Trophoblast cell (in vitro differentiated cells and primary cell): Measurements from ENCODE around the gene AJUBA.

Experiments
- DNase-seq, 2 donors: peaks; one replicate each; pipeline ENCODE4 v3.0.0-alpha.2; 2016
- H2AFZ ChIP-seq: 2 replicates; pipeline ENCODE4 v1.6.1; 2013; ENCODE audit warnings: low read length, moderate library complexity, mild to moderate bottlenecking; ENCODE audit not compliant: insufficient read depth, poor library complexity
- H2AK5ac ChIP-seq: 2 replicates; pipeline ENCODE4 v1.6.1; 2013; ENCODE audit warnings: mild to moderate bottlenecking, low read length
- H2BK120ac ChIP-seq: 2 replicates; pipeline ENCODE4 v1.6.1; 2013; ENCODE audit warnings: low read length, mild to moderate bottlenecking, moderate library complexity; ENCODE audit not compliant: insufficient read depth, poor library complexity
- H2BK12ac ChIP-seq: 2 replicates; pipeline ENCODE4 v1.6.1; 2013; ENCODE audit warnings: mild to moderate bottlenecking, low read length, moderate library complexity
- H2BK5ac ChIP-seq: 2 replicates; pipeline ENCODE4 v1.6.1; 2013; ENCODE audit warnings: low read length, low read depth, moderate library complexity, mild to moderate bottlenecking; ENCODE audit not compliant: poor library complexity
- H3K14ac ChIP-seq: 2 replicates; pipeline ENCODE4 v1.6.1; 2013; ENCODE audit warnings: mild to moderate bottlenecking, low read length
- H3K18ac ChIP-seq: 2 replicates; pipeline ENCODE4 v1.6.1; 2013; ENCODE audit warnings: mild to moderate bottlenecking, low read length
- H3K23ac ChIP-seq: 2 replicates; pipeline ENCODE4 v1.6.1; 2013; ENCODE audit warnings: low read length
- H3K27ac ChIP-seq: 2 replicates; pipeline ENCODE4 v1.5.1; 2013; ENCODE audit warnings: low read depth, mild to moderate bottlenecking, inconsistent platforms, low read length, moderate library complexity
- H3K27me3 ChIP-seq: 2 replicates; pipeline ENCODE4 v1.6.1; 2013; ENCODE audit warnings: inconsistent platforms, mild to moderate bottlenecking, low read length, moderate library complexity; ENCODE audit not compliant: insufficient read depth
- H3K36me3 ChIP-seq, 2 experiments: 1 replicate in 1 of 2; 2 replicates in 1 of 2; pipeline ENCODE4 v1.6.1; 2013; ENCODE audit warnings: low read length in 2 of 2, mild to moderate bottlenecking in 2 of 2, moderate library complexity in 1 of 2; ENCODE audit not compliant: insufficient read depth in 2 of 2, control insufficient read depth in 1 of 2
- H3K4ac ChIP-seq: 2 replicates; pipeline ENCODE4 v1.6.1; 2013; ENCODE audit warnings: low read depth, mild to moderate bottlenecking, low read length, moderate library complexity
- H3K4me1 ChIP-seq, 2 experiments: 1 replicate in 1 of 2; 2 replicates in 1 of 2; pipeline ENCODE4 v1.6.1; 2013; ENCODE audit warnings: low read length in 2 of 2, mild to moderate bottlenecking in 2 of 2, moderate library complexity in 1 of 2; ENCODE audit not compliant: insufficient read depth in 2 of 2, control insufficient read depth in 1 of 2
- H3K4me2 ChIP-seq: 2 replicates; pipeline ENCODE4 v1.6.1; 2013; ENCODE audit warnings: inconsistent platforms, mild to moderate bottlenecking, low read length, moderate library complexity
- H3K4me3 ChIP-seq: 2 replicates; pipeline ENCODE4 v1.5.1; 2013; ENCODE audit warnings: mild to moderate bottlenecking, low read depth, low read length, inconsistent platforms
- H3K79me1 ChIP-seq: one replicate; pipeline ENCODE4 v1.6.1; 2013; ENCODE audit warnings: low read length
- H3K79me2 ChIP-seq: 2 replicates; pipeline ENCODE4 v1.6.1; 2013; ENCODE audit warnings: low read length, mild to moderate bottlenecking; ENCODE audit not compliant: control insufficient read depth, insufficient read depth, poor library complexity
- H3K9ac ChIP-seq: 2 replicates; pipeline ENCODE4 v1.6.1; 2013; ENCODE audit warnings: mild to moderate bottlenecking, low read length
- H3K9me3 ChIP-seq: 2 replicates; pipeline ENCODE4 v1.6.1; 2013; ENCODE audit warnings: low read depth, mild to moderate bottlenecking, control low read depth, inconsistent platforms, low read length; ENCODE audit not compliant: insufficient read depth
- H4K12ac ChIP-seq: 2 replicates; pipeline ENCODE4 v1.6.1; 2013; ENCODE audit warnings: low read depth, mild to moderate bottlenecking, low read length, moderate library complexity
- H4K8ac ChIP-seq: 2 replicates; pipeline ENCODE4 v1.6.1; 2013; ENCODE audit warnings: low read depth, mild to moderate bottlenecking, low read length, moderate library complexity
- H4K91ac ChIP-seq: one replicate; pipeline ENCODE4 v1.6.1; 2013; ENCODE audit warnings: low read depth, mild to moderate bottlenecking, low read length, moderate library complexity
- WGBS: extraction: QIAGEN DNeasy Blood & Tissue Kit; methylation state at CpG from one replicate; pipeline ENCODE4 v1.1.7; 2013; ENCODE audit warnings: missing lambda C conversion rate; ENCODE audit not compliant: insufficient read length, insufficient coverage; ENCODE audit errors: extremely low coverage; 5-methylcytosine and 5-hydroxymethylcytosine counted together

Gene AJUBA

GRCh38 chr14:22981090-22981875, 1.1 kb downstream of the AJUBA start:
- Histone ChIP-seq H3K9me3 (no peaks in the 10 kb centered on the region), H2AFZ (peak overlapping the region; percentile 69), H4K91ac (peak overlapping the region; percentile 96), H3K4me3 (peak overlapping the region; percentile 93), H3K9ac (peak overlapping the region; percentile 98), H3K23ac (no peak overlapping the region), H3K27ac (peak overlapping the region; percentile 86), H2BK120ac (peak overlapping the region; percentile 97), H4K8ac (peak overlapping the region; percentile 76), H3K36me3 (peaks cover 7 to 17% of the 10 kb centered on the region in 2 experiments), H3K79me2 (peaks cover 37% of the 10 kb centered on the region), H3K79me1 (peaks cover 43% of the 10 kb centered on the region), H4K12ac (peak overlapping the region; percentile 68), H3K4me2 (peak overlapping the region; percentile 84), H3K18ac (peak overlapping the region; percentile 83), H3K27me3 (no peaks in the 10 kb centered on the region), H2BK12ac (peak overlapping the region; percentile 51), H3K14ac (peak overlapping the region; percentile 96), H2BK5ac (peak overlapping the region; percentile 87), H2AK5ac (peak overlapping the region; percentile 89), H3K4me1 (peaks cover 28 to 33% of the 10 kb centered on the region in 2 experiments), H3K4ac (peak overlapping the region; percentile 98)
- peak; percentile 31 to 59 for DNase-seq
- no CpG with 5 or more reads among the region's 76 CpGs for WGBS

- peak overlapping the region; percentile 93 for H3K4me3 ChIP-seq
- H3K18ac ChIP-seq = peak overlapping the region; percentile 83
- peak overlapping the region; percentile 51 for H2BK12ac ChIP-seq
- peak overlapping the region; percentile 98 for H3K9ac ChIP-seq
- no peak overlapping the region for H3K23ac ChIP-seq
- peak overlapping the region; percentile 96 for H3K14ac ChIP-seq
- H3K27me3 ChIP-seq = no peaks in the 10 kb centered on the region
- H2AK5ac ChIP-seq = peak overlapping the region; percentile 89
- WGBS = no CpG with 5 or more reads among the region's 41 CpGs
- H3K36me3 ChIP-seq = peaks cover 11 to 22% of the 10 kb centered on the region in 2 experiments
- H3K4ac ChIP-seq = peak overlapping the region; percentile 98
- H2BK120ac ChIP-seq = peak overlapping the region; percentile 97
- H3K4me2 ChIP-seq = peak overlapping the region; percentile 90
- H4K8ac ChIP-seq = peak overlapping the region; percentile 76
- H3K9me3 ChIP-seq = no peaks in the 10 kb centered on the region
- H2BK5ac ChIP-seq = peak overlapping the region; percentile 91
- peaks cover 43% of the 10 kb centered on the region for H3K79me1 ChIP-seq
- peak; percentile 10 to 46 for DNase-seq
- H4K12ac ChIP-seq = peak overlapping the region; percentile 56
- peaks cover 28 to 33% of the 10 kb centered on the region in 2 experiments for H3K4me1 ChIP-seq
- H3K79me2 ChIP-seq = peaks cover 37% of the 10 kb centered on the region
- peak overlapping the region; percentile 86 for H3K27ac ChIP-seq
- no peak overlapping the region for H2AFZ ChIP-seq
- peak overlapping the region; percentile 96 for H4K91ac ChIP-seq
These were observed 1.7 kb downstream of the AJUBA start for GRCh38 chr14:22980672-22981089.

GRCh38 chr14:22979748-22980392, 2.5 kb downstream of the AJUBA start:
- peaks cover 37% of the 10 kb centered on the region for H3K79me2 ChIP-seq
- H3K4ac ChIP-seq = peak overlapping the region; percentile 85
- peak overlapping the region; percentile 64 for H4K91ac ChIP-seq
- peak overlapping the region; percentile 53 for H2AK5ac ChIP-seq
- no peaks in the 10 kb centered on the region for H3K27me3 ChIP-seq
- no CpG with 5 or more reads among the region's 8 CpGs for WGBS
- H3K4me1 ChIP-seq = peaks cover 28 to 33% of the 10 kb centered on the region in 2 experiments
- no peak for DNase-seq
- H2BK120ac ChIP-seq = no peak overlapping the region
- peak overlapping the region; percentile 64 for H2BK12ac ChIP-seq
- H3K4me2 ChIP-seq = peak overlapping the region; percentile 90
- no peak overlapping the region for H4K12ac ChIP-seq
- H3K36me3 ChIP-seq = peaks cover 17 to 25% of the 10 kb centered on the region in 2 experiments
- H3K9ac ChIP-seq = peak overlapping the region; percentile 29
- peak overlapping the region; percentile 80 for H3K14ac ChIP-seq
- peaks cover 43% of the 10 kb centered on the region for H3K79me1 ChIP-seq
- no peak overlapping the region for H2AFZ ChIP-seq
- peak overlapping the region; percentile 16 for H3K27ac ChIP-seq
- H3K18ac ChIP-seq = peak overlapping the region; percentile 21
- H3K23ac ChIP-seq = no peak overlapping the region
- no peak overlapping the region for H4K8ac ChIP-seq
- peak overlapping the region; percentile 73 for H3K4me3 ChIP-seq
- no peak overlapping the region for H2BK5ac ChIP-seq
- no peaks in the 10 kb centered on the region for H3K9me3 ChIP-seq

- no peak for DNase-seq
- H3K36me3 ChIP-seq = peaks cover 24 to 32% of the 10 kb centered on the region in 2 experiments
- H3K4me2 ChIP-seq = peak overlapping the region; percentile 90
- peak overlapping the region; percentile 5 for H3K14ac ChIP-seq
- H3K79me2 ChIP-seq = peaks cover 37% of the 10 kb centered on the region
- no peaks in the 10 kb centered on the region for H3K9me3 ChIP-seq
- H3K4ac ChIP-seq = peak overlapping the region; percentile 2
- H3K18ac ChIP-seq = peak overlapping the region; percentile 1
- peak overlapping the region; percentile 31 for H3K9ac ChIP-seq
- peak overlapping the region; percentile 25 for H3K4me3 ChIP-seq
- peak overlapping the region; percentile 16 for H3K27ac ChIP-seq
- H3K27me3 ChIP-seq = no peaks in the 10 kb centered on the region
- peak overlapping the region; percentile 1 for H2BK5ac ChIP-seq
- no peak overlapping the region for H3K23ac ChIP-seq
- no peak overlapping the region for H4K12ac ChIP-seq
- H2BK12ac ChIP-seq = peak overlapping the region; percentile 7
- H4K91ac ChIP-seq = peak overlapping the region; percentile 1
- no peak overlapping the region for H2AFZ ChIP-seq
- WGBS = no CpG with 5 or more reads among the region's 5 CpGs
- peaks cover 43% of the 10 kb centered on the region for H3K79me1 ChIP-seq
- H2AK5ac ChIP-seq = no peak overlapping the region
- peak overlapping the region; percentile 1 for H2BK120ac ChIP-seq
- H3K4me1 ChIP-seq = peaks cover 28 to 33% of the 10 kb centered on the region in 2 experiments
- no peak overlapping the region for H4K8ac ChIP-seq
These were observed 3.2 kb downstream of the AJUBA start for GRCh38 chr14:22978981-22979671.
